Measurements from ENCODE around the gene SREK1.

GRCh38 chr5:66197764-66198405 lies 53.8 kb downstream of the SREK1 start:
- no peak for TF ChIP-seq CTCF (IDR thresholded peaks at IDR 0.05)
- TF ChIP-seq POLR2A (IDR thresholded peaks at IDR 0.05): no peak
